Measurements from ENCODE around the gene CYP4F22.

DNA sequence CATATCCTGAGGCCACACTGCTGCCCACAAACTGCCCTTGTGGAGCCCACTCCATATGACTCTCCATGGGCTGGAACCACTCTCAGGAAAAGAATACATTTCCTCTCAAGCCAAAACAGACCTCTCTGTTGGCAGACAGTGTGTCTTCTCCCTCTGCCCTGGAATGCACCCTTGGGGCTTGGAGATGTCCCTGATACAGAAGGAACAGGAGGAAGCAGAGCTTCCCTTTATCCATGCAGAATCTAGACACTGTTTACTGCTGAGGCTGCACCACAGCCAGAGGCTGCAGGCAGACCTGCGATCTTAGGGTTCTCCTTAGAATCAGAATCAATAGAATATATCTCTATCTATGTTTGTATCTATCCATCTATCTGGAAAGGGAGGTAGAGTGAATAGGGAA, 79.9 kb downstream of the CYP4F22 start:
- TF ChIP-seq, protein P1, sequence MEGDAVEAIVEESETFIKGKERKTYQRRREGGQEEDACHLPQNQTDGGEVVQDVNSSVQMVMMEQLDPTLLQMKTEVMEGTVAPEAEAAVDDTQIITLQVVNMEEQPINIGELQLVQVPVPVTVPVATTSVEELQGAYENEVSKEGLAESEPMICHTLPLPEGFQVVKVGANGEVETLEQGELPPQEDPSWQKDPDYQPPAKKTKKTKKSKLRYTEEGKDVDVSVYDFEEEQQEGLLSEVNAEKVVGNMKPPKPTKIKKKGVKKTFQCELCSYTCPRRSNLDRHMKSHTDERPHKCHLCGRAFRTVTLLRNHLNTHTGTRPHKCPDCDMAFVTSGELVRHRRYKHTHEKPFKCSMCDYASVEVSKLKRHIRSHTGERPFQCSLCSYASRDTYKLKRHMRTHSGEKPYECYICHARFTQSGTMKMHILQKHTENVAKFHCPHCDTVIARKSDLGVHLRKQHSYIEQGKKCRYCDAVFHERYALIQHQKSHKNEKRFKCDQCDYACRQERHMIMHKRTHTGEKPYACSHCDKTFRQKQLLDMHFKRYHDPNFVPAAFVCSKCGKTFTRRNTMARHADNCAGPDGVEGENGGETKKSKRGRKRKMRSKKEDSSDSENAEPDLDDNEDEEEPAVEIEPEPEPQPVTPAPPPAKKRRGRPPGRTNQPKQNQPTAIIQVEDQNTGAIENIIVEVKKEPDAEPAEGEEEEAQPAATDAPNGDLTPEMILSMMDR (IDR thresholded peaks at IDR 0.05): no peak
- TF ChIP-seq POLR2A (IDR thresholded peaks at IDR 0.05): no peak

Measured in body of pancreas (tissue), 4 donors.